ENCODE results near the gene UBE3D. TPM values are rescaled to one million over a fixed set of nuclear protein-coding genes. Genes with fewer than 3 reads are reported as not detected.
A peak's percentile ranks its signal among the peaks of the same experiment; 100 is the strongest.

Gene UBE3D
- total RNA-seq, 6 experiments from 2014 or later, result 2.7 to 7.0 (median 3.8) TPM

DNA sequence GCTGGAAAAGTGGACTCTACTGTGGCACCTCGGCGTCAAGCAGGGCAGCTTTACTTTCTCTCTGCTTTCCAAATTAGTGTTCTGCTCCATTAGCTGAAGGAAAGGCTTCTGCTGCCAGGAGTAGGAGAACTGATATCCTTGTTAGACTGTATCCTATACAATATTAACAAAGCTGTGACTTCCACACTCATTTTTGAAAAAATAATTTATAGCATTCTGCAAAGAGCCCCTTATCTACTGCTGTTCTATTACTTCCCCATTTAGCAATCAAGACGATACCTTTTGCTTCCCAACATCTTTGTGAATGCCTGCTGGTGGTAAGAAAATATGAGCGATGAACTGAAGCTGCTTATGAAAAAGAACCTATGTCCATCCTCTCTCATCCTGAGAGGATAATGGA, 151.1 kb downstream of the UBE3D start:
- Mint-ChIP-seq H3K36me3 (ENCODE audit: low read depth) (peaks cover 7% of the 10 kb centered on the region; the same call in 1 of the 2 replicates), H3K4me1 (ENCODE audit: low read depth) (peaks cover 16% of the 10 kb centered on the region), H3K27me3 (ENCODE audit: insufficient read depth) (no peaks in the 10 kb centered on the region; the same call in 1 of the 2 replicates), H3K4me3 (no peak overlapping the region), H3K9me3 (no peaks in the 10 kb centered on the region), H3K27ac (no peak overlapping the region)
- DNase-seq, result no peak
- TF ChIP-seq, protein P1, sequence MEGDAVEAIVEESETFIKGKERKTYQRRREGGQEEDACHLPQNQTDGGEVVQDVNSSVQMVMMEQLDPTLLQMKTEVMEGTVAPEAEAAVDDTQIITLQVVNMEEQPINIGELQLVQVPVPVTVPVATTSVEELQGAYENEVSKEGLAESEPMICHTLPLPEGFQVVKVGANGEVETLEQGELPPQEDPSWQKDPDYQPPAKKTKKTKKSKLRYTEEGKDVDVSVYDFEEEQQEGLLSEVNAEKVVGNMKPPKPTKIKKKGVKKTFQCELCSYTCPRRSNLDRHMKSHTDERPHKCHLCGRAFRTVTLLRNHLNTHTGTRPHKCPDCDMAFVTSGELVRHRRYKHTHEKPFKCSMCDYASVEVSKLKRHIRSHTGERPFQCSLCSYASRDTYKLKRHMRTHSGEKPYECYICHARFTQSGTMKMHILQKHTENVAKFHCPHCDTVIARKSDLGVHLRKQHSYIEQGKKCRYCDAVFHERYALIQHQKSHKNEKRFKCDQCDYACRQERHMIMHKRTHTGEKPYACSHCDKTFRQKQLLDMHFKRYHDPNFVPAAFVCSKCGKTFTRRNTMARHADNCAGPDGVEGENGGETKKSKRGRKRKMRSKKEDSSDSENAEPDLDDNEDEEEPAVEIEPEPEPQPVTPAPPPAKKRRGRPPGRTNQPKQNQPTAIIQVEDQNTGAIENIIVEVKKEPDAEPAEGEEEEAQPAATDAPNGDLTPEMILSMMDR (IDR thresholded peaks at IDR 0.05), result no peak

DNA sequence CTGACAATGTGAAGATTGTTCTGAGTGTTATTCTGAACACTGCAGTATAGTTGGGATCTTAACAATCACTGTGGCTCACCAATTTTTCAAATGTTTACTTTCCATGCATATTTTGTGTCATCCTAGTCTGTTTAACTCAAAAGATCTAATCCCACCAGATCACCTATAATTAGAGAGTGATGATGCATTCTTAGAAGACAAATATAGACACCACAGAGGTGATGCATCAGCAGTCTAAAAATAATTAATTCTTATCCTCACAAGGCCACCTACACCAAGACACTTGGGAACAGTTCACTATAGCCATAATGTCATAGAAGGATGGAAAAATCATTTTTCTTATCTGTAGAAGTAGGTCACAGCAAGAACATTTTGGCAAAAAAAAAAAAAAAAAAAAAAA, 154.8 kb downstream of the UBE3D start:
- Mint-ChIP-seq H3K9me3 (no peaks in the 10 kb centered on the region), H3K36me3 (ENCODE audit: low read depth) (no peaks in the 10 kb centered on the region), H3K27ac (no peak overlapping the region), H3K4me1 (ENCODE audit: low read depth) (peaks cover 44% of the 10 kb centered on the region), H3K27me3 (ENCODE audit: insufficient read depth) (no peaks in the 10 kb centered on the region; the same call in 1 of the 2 replicates), H3K4me3 (no peak overlapping the region)
- TF ChIP-seq, protein P1 (IDR thresholded peaks at IDR 0.05), result no peak
- DNase-seq, result no peak

DNA sequence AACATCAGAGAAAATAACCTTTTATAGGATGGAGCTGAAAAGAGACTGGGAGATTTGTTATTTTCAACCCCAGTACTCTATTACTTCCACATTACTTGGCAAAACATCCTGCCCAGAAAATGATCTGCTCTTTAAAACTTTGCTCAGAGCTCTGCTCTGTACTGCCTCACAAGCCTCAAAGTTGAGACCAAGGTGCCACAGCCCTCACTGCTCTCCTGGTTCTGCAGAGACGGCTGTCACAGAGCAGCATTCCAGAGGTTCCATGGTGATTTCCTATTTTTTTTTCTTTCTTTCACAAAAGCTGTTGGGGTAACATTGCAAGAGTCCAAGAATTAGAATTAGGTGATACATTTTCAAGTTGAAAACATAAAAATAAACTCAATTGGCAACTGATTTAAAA, 155.2 kb downstream of the UBE3D start:
- H3K36me3 Mint-ChIP-seq (ENCODE audit: low read depth), result no peaks in the 10 kb centered on the region
- no peaks in the 10 kb centered on the region; the same call in 1 of the 2 replicates for H3K27me3 Mint-ChIP-seq (ENCODE audit: insufficient read depth)
- H3K9me3 Mint-ChIP-seq, result no peaks in the 10 kb centered on the region
- TF ChIP-seq, protein P1 (IDR thresholded peaks at IDR 0.05), result no peak
- DNase-seq, result no peak
- no peak overlapping the region for H3K4me3 Mint-ChIP-seq
- H3K4me1 Mint-ChIP-seq (ENCODE audit: low read depth), result peaks cover 44% of the 10 kb centered on the region
- no peak overlapping the region for H3K27ac Mint-ChIP-seq

DNA sequence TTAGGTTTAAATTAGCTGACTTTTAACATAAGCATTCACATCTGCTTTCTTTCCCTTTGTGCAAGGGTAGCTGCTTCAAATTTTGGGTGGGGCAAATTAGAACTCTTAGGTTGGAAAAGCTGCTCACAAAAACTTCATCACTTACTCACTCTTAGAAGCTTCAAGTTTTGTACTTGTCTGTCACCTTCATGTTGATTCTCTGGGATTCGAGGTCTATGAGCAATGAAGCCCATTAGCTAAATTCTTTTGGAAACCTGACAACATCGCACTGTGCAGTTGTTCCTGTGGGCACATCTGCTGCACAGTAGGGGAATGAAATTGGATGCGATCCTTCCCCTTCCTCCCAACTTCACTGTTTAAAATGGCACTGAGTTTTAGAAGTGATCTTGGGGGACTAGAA, 156.1 kb downstream of the UBE3D start:
- no peak overlapping the region for H3K27ac Mint-ChIP-seq
- TF ChIP-seq, protein P1 (IDR thresholded peaks at IDR 0.05), result no peak
- peaks cover 44% of the 10 kb centered on the region for H3K4me1 Mint-ChIP-seq (ENCODE audit: low read depth)
- no peak for DNase-seq
- no peaks in the 10 kb centered on the region; the same call in 1 of the 2 replicates for H3K27me3 Mint-ChIP-seq (ENCODE audit: insufficient read depth)
- no peak overlapping the region for H3K4me3 Mint-ChIP-seq
- H3K9me3 Mint-ChIP-seq, result no peaks in the 10 kb centered on the region
- H3K36me3 Mint-ChIP-seq (ENCODE audit: low read depth), result no peaks in the 10 kb centered on the region

DNA sequence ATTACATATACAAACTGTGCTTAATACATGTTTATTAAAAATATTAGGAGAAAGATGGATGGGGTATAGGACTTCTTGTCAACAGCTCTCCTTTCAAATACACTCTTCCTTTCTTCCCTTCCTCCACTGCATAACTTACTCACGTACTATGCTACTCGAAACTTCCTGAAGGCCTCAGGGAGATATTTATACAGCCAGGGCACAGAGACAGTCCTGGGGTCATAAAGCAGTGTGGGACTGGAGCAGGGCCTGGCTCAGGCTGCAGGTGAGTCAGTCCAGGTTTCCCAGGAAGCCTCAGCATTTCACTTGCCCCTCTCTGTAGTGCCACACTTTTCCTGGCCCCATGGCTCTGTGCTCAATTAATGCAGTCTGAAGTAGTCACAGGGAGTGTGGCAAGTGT, 157.0 kb downstream of the UBE3D start:
- DNase-seq, result no peak
- TF ChIP-seq, protein P1 (IDR thresholded peaks at IDR 0.05), result no peak
- peaks cover 44% of the 10 kb centered on the region for H3K4me1 Mint-ChIP-seq (ENCODE audit: low read depth)
- H3K27ac Mint-ChIP-seq, result no peak overlapping the region
- H3K36me3 Mint-ChIP-seq (ENCODE audit: low read depth), result no peaks in the 10 kb centered on the region
- H3K27me3 Mint-ChIP-seq (ENCODE audit: insufficient read depth), result no peaks in the 10 kb centered on the region; the same call in 1 of the 2 replicates
- H3K4me3 Mint-ChIP-seq, result no peak overlapping the region
- no peaks in the 10 kb centered on the region for H3K9me3 Mint-ChIP-seq

DNA sequence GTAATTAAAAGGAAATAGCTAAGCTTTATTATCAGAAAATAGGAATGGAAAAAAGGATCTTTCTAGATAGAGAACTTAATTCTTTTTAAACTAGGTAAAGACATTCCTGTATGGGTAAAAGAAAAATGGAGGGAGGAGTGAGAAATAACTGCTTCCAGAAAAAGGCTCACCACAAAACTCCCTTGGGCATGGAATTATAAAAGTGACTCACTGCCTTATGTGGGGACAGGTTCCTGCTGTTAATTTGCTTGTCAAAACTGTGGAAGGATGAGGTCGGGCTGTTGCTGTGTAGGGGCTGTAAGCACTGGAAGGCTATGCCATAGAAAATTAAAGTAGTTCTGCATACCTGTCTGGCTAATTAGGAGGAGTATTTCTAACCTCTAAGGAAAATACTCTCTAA, 158.7 kb downstream of the UBE3D start:
- DNase-seq, result peak; percentile 58
- no peak overlapping the region for H3K27ac Mint-ChIP-seq
- H3K27me3 Mint-ChIP-seq (ENCODE audit: insufficient read depth), result no peaks in the 10 kb centered on the region; the same call in 1 of the 2 replicates
- no peaks in the 10 kb centered on the region for H3K9me3 Mint-ChIP-seq
- H3K4me3 Mint-ChIP-seq, result no peak overlapping the region
- H3K36me3 Mint-ChIP-seq (ENCODE audit: low read depth), result no peaks in the 10 kb centered on the region
- H3K4me1 Mint-ChIP-seq (ENCODE audit: low read depth), result peaks cover 44% of the 10 kb centered on the region
- TF ChIP-seq, protein P1 (IDR thresholded peaks at IDR 0.05), result no peak
